MM.1S (cell line): ENCODE results near the gene MDM1.

Experiments
- DNase-seq: peaks from one replicate; pipeline ENCODE4 v3.0.0-alpha.2; 2015
- H2AFZ ChIP-seq: fragments of 300-600 bp; sonication (generic); 2 replicates; pipeline ENCODE4 v1.6.0; 2016; ENCODE audit warnings: antibody characterized with exemption, low read length
- H3F3A ChIP-seq: fragments of 300-600 bp; sonication (generic); 2 replicates; pipeline ENCODE4 v1.6.1; 2016; ENCODE audit warnings: mild to moderate bottlenecking, antibody characterized with exemption, low read length, moderate library complexity, mixed read lengths; ENCODE audit not compliant: insufficient read depth
- H3K27ac ChIP-seq: fragments of 300-600 bp; sonication (generic); 2 replicates; pipeline ENCODE4 v1.5.1; 2016; ENCODE audit warnings: mild to moderate bottlenecking, low read length
- H3K27me3 ChIP-seq: fragments of 300-600 bp; sonication (generic); replicated peaks from 2 replicates; pipeline ENCODE4 v1.6.0; 2016; ENCODE audit warnings: low read length; ENCODE audit not compliant: insufficient read depth
- H3K36me3 ChIP-seq: fragments of 300-600 bp; sonication (generic); replicated peaks from 2 replicates; pipeline ENCODE4 v1.6.1; 2016; ENCODE audit warnings: mild to moderate bottlenecking, low read length, mixed read lengths; ENCODE audit not compliant: insufficient read depth
- H3K4me1 ChIP-seq: fragments of 300-600 bp; sonication (generic); 2 replicates; pipeline ENCODE4 v1.6.1; 2016; ENCODE audit warnings: low read length, mixed read lengths
- H3K4me2 ChIP-seq: fragments of 300-600 bp; sonication (generic); 2 replicates; pipeline ENCODE4 v1.6.0; 2016; ENCODE audit warnings: low read depth, low read length
- H3K4me3 ChIP-seq: fragments of 300-600 bp; sonication (generic); 2 replicates; pipeline ENCODE4 v1.5.1; 2016; ENCODE audit warnings: low read length, mixed read lengths
- H3K79me2 ChIP-seq: fragments of 300-600 bp; sonication (generic); 2 replicates; pipeline ENCODE4 v1.6.1; 2016; ENCODE audit warnings: mixed run types, low read length, mixed read lengths
- H3K9ac ChIP-seq: fragments of 300-600 bp; sonication (generic); 2 replicates; pipeline ENCODE4 v1.6.1; 2016; ENCODE audit warnings: low read length, mixed read lengths
- H3K9me2 ChIP-seq: fragments of 300-600 bp; sonication (generic); replicated peaks from 2 replicates; pipeline ENCODE4 v1.6.1; 2016; ENCODE audit warnings: mild to moderate bottlenecking, low read length, mixed read lengths; ENCODE audit not compliant: insufficient read depth
- H3K9me3 ChIP-seq: fragments of 300-600 bp; sonication (generic); replicated peaks from 2 replicates; pipeline ENCODE4 v1.6.1; 2016; ENCODE audit warnings: mild to moderate bottlenecking, low read length, mixed read lengths; ENCODE audit not compliant: insufficient read depth
- H4K20me1 ChIP-seq: fragments of 300-600 bp; sonication (generic); 2 replicates; pipeline ENCODE4 v1.6.1; 2016; ENCODE audit warnings: mild to moderate bottlenecking, low read length, moderate library complexity, mixed read lengths; ENCODE audit not compliant: insufficient read depth
- EZH2 ChIP-seq: fragments of 300-600 bp; sonication (generic); optimal IDR thresholded peaks from 2 replicates; pipeline ENCODE3; 2017; ENCODE audit warnings: low read depth, mild to moderate bottlenecking, antibody characterized with exemption, low read length, mixed read lengths
- EZH2phosphoT487 ChIP-seq: fragments of 300-600 bp; sonication (generic); IDR thresholded peaks from 2 replicates; pipeline ENCODE4 v1.6.1; 2018; ENCODE audit warnings: antibody characterized with exemption, low read length
- TF ChIP-seq, protein P1 (sequence below): fragments of 300-600 bp; sonication (generic); IDR thresholded peaks from 2 replicates; pipeline ENCODE4 v1.5.1; 2016; ENCODE audit warnings: antibody characterized with exemption, low read length, mixed read lengths

MDM1 gene

GRCh38 chr12:68358532-68359485 lies 26.6 kb upstream of the MDM1 start:
- DNase-seq, result peak; percentile 88
- peak overlapping the region; percentile 41; the same call in 1 of the 2 replicates for H2AFZ ChIP-seq
- no peak for TF ChIP-seq EZH2phosphoT487
- TF ChIP-seq, protein P1, sequence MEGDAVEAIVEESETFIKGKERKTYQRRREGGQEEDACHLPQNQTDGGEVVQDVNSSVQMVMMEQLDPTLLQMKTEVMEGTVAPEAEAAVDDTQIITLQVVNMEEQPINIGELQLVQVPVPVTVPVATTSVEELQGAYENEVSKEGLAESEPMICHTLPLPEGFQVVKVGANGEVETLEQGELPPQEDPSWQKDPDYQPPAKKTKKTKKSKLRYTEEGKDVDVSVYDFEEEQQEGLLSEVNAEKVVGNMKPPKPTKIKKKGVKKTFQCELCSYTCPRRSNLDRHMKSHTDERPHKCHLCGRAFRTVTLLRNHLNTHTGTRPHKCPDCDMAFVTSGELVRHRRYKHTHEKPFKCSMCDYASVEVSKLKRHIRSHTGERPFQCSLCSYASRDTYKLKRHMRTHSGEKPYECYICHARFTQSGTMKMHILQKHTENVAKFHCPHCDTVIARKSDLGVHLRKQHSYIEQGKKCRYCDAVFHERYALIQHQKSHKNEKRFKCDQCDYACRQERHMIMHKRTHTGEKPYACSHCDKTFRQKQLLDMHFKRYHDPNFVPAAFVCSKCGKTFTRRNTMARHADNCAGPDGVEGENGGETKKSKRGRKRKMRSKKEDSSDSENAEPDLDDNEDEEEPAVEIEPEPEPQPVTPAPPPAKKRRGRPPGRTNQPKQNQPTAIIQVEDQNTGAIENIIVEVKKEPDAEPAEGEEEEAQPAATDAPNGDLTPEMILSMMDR, result peak; percentile 75
- TF ChIP-seq EZH2, result no peak

GRCh38 chr12:68356986-68357385 lies 24.8 kb upstream of the MDM1 start:
- Histone ChIP-seq H3K9ac (no peak overlapping the region), H3K4me3 (no peak overlapping the region), H2AFZ (no peak overlapping the region), H3K4me1 (peaks cover 16% of the 10 kb centered on the region), H3K9me2 (no peaks in the 10 kb centered on the region), H3F3A (0 out of 2 replicates have a peak, but pooled peaks cover 6% of the 10 kb centered on the region), H4K20me1 (no peaks in the 10 kb centered on the region), H3K79me2 (no peaks in the 10 kb centered on the region), H3K27me3 (no peaks in the 10 kb centered on the region), H3K27ac (no peak overlapping the region), H3K9me3 (no peaks in the 10 kb centered on the region), H3K36me3 (no peaks in the 10 kb centered on the region), H3K4me2 (no peak overlapping the region)
- TF ChIP-seq, protein P1, result no peak
- no peak for TF ChIP-seq EZH2
- no peak for TF ChIP-seq EZH2phosphoT487
- no peak for DNase-seq

More at GRCh38 chr12:68358532-68359485, 26.6 kb upstream of the MDM1 start:
- H3K79me2 ChIP-seq, result no peaks in the 10 kb centered on the region
- no peak overlapping the region; the same call in 1 of the 2 replicates for H3K4me3 ChIP-seq
- no peaks in the 10 kb centered on the region for H4K20me1 ChIP-seq
- H3K9me3 ChIP-seq, result no peaks in the 10 kb centered on the region
- H3F3A ChIP-seq, result peaks cover 12% of the 10 kb centered on the region
- H3K4me2 ChIP-seq, result peak overlapping the region; percentile 49
- H3K27ac ChIP-seq, result peak overlapping the region; percentile 74
- H3K9me2 ChIP-seq, result no peaks in the 10 kb centered on the region
- H3K27me3 ChIP-seq, result no peaks in the 10 kb centered on the region
- H3K9ac ChIP-seq, result peak overlapping the region; percentile 34
- H3K36me3 ChIP-seq, result no peaks in the 10 kb centered on the region
- H3K4me1 ChIP-seq, result peaks cover 25% of the 10 kb centered on the region

GRCh38 chr12:68356060-68356695 lies 24.0 kb upstream of the MDM1 start:
- TF ChIP-seq, protein P1, result no peak
- TF ChIP-seq EZH2phosphoT487, result no peak
- no peaks in the 10 kb centered on the region for H3K27me3 ChIP-seq
- no peak overlapping the region for H2AFZ ChIP-seq
- peaks cover 16% of the 10 kb centered on the region for H3K4me1 ChIP-seq
- no peak overlapping the region for H3K4me3 ChIP-seq
- no peak overlapping the region for H3K4me2 ChIP-seq
- H3K9me2 ChIP-seq, result no peaks in the 10 kb centered on the region
- no peaks in the 10 kb centered on the region for H4K20me1 ChIP-seq
- no peaks in the 10 kb centered on the region for H3K36me3 ChIP-seq
- H3K79me2 ChIP-seq, result no peaks in the 10 kb centered on the region
- 0 out of 2 replicates have a peak, but pooled peaks cover 6% of the 10 kb centered on the region for H3F3A ChIP-seq
- no peak overlapping the region for H3K9ac ChIP-seq
- no peak overlapping the region for H3K27ac ChIP-seq
- no peak for DNase-seq
- H3K9me3 ChIP-seq, result no peaks in the 10 kb centered on the region
